AG04449 (cell line): ENCODE data around the gene MRO.

ENCODE experiments used
- CTCF ChIA-PET: fragments of 350-600 bp; formaldehyde crosslinking; extraction: SDS; loops from one replicate; lab custom pipeline; 2021; ENCODE audit warnings: antibody characterized with exemption; lab: Yijun Ruan, JAX
- POLR2A ChIA-PET: fragments of 400-600, 350-600 bp; formaldehyde crosslinking; extraction: SDS; loops from one replicate; lab custom pipeline; 2020; ENCODE audit warnings: antibody characterized with exemption, inconsistent platforms; lab: Yijun Ruan, JAX
- DNase-seq: peaks from one replicate; pipeline ENCODE4 v3.0.0-alpha.2; 2010; ENCODE audit warnings: low read depth, low spot score
- H3K4me3 ChIP-seq: 2 replicates; pipeline ENCODE4 v1.5.1; 2011; ENCODE audit warnings: low read depth, mild to moderate bottlenecking, control low read depth, low read length
- CTCF ChIP-seq: IDR thresholded peaks from one replicate; pipeline ENCODE4 v1.5.1; 2011; ENCODE audit warnings: mild to moderate bottlenecking, moderate library complexity, low read length, control low read depth, inconsistent platforms; ENCODE audit not compliant: insufficient read depth; ENCODE audit errors: missing control alignments

Gene MRO

GRCh38 chr18:50829644-50830043, 9.8 kb upstream of the MRO start:
- DNase-seq, result no peak
- H3K4me3 ChIP-seq, result no peak overlapping the region
- no peak for TF ChIP-seq CTCF
- ChIA-PET CTCF (interaction anchor here (6.7 kb wide), 1 partner anchor 9 kb away, joined by 35 read pairs; the partner anchor contains the start of gene MRO), POLR2A (no interaction called here)

GRCh38 chr18:50826027-50826426, 6.2 kb upstream of the MRO start:
- ChIA-PET CTCF (no interaction called here), POLR2A (no interaction called here)
- no peak for TF ChIP-seq CTCF
- no peak overlapping the region for H3K4me3 ChIP-seq
- no peak for DNase-seq

- CTCF ChIA-PET, result no interaction called here
- TF ChIP-seq CTCF, result no peak
- POLR2A ChIA-PET, result no interaction called here
- DNase-seq, result no peak
- H3K4me3 ChIP-seq, result no peak overlapping the region
Measured at GRCh38 chr18:50825621-50826020, 5.8 kb upstream of the MRO start.

GRCh38 chr18:50822756-50823155, 2.9 kb upstream of the MRO start:
- no peak overlapping the region for H3K4me3 ChIP-seq
- ChIA-PET POLR2A (no interaction called here), CTCF (interaction anchor here (3.2 kb wide), 1 partner anchor 10 kb away, joined by 35 read pairs; no protein-coding TSS in a partner anchor)
- DNase-seq, result no peak
- TF ChIP-seq CTCF, result no peak

GRCh38 chr18:50820901-50821520, 1.2 kb upstream of the MRO start:
- no peak for TF ChIP-seq CTCF
- ChIA-PET POLR2A (no interaction called here), CTCF (interaction anchor here (1.0 to 6.1 kb wide), 18 partner anchors 12 to 343 kb away, joined by 3 to 43 read pairs (median 5); no protein-coding TSS in a partner anchor)
- no peak overlapping the region for H3K4me3 ChIP-seq
- DNase-seq, result no peak

GRCh38 chr18:50819027-50819727, 639 bp downstream of the MRO start:
- DNase-seq, result no peak
- peak overlapping the region; percentile 42 for H3K4me3 ChIP-seq

More at GRCh38 chr18:50819027-50819727, 639 bp downstream of the MRO start:
- CTCF ChIA-PET, result interaction anchor here (0.7 to 6.1 kb wide), 9 partner anchors 10 to 292 kb away, joined by 3 to 43 read pairs (median 3); no protein-coding TSS in a partner anchor
- no peak for TF ChIP-seq CTCF
- POLR2A ChIA-PET, result no interaction called here
